Right lung (tissue), 5 donors: ENCODE data around the gene TRIM41. TPM values are rescaled to one million over a fixed set of nuclear protein-coding genes. Genes with fewer than 3 reads are reported as not detected.
"Not testable (repeated sequence)": the region's sequence is repeated elsewhere in the genome, so short reads cannot be mapped to it uniquely, and the experiment has no call there.

Source experiments
- DNase-seq, 2 donors: peaks; one replicate each; pipeline ENCODE4 v3.0.0-alpha.2; 2013
- polyA plus RNA-seq, 5 donors: library from polyadenylated mRNA; unstranded; fragments of 120-200 nt; gene quantifications; one replicate each; pipeline versions ENCODE4 v1.2.1 to v1.2.3, GENCODE V29; 2013; ENCODE audit warnings: inconsistent platforms in 1 of 5, low replicate concordance in 1 of 5; ENCODE audit not compliant: insufficient read length in 5 of 5, insufficient read depth in 1 of 5

TRIM41 gene
- polyA plus RNA-seq, 5 donors: 22.2 to 29.1 (median 28.1) TPM

DNA sequence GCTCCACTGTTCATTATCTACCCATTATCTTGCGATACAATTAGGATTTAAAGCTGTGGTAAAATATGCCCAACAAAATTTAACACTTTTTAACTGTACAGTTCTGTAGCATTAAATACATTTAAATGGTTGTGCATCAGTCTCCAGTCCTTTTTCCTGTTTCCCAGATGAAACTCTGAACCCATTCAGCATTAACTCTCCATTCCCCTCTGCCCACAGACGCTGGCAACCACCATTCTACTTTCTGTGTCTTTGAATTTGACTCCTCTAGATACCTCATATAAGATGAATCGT, 15.2 kb upstream of the TRIM41 start:
- no peak for DNase-seq

DNA sequence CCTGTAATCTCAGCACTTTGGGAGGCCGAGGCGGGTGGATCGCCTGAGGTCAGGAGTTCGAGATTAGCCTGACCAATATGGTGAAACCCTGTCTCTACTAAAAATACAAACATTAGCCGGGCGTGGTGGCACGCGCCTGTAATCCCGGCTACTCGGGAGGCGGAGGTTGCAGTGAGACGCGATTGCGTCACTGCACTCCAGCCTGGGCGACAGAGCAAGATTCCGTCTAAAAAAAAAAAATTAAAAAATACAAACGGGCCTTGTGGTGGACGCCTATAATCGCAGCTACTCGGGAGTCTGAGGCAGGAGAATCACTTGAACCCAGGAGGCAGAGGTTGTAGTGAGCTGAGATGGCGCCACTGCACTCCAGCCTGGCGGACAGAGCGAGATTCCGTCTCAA, 14.1 kb upstream of the TRIM41 start:
- DNase-seq: not testable (repeated sequence)

DNA sequence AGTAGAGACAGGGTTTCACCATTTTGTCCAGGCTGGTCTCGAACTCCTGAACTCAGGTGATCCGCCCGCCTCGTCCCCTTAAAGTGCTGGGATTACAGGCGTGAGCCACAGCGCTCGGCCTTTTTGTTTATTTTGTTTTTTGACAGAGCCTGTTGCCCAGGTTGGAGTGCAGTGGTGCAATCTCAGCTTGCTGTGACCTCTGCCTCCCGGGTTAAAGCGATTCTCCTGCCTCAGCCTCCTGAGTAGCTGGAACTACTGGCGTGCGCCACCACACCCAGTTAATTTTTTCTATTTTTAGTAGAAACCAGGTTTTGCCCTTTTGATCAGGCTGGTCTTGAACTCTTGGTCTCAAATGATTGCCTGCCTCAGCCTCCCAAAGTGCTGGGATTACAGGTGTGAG, 12.9 kb upstream of the TRIM41 start:
- DNase-seq: not testable (repeated sequence)

DNA sequence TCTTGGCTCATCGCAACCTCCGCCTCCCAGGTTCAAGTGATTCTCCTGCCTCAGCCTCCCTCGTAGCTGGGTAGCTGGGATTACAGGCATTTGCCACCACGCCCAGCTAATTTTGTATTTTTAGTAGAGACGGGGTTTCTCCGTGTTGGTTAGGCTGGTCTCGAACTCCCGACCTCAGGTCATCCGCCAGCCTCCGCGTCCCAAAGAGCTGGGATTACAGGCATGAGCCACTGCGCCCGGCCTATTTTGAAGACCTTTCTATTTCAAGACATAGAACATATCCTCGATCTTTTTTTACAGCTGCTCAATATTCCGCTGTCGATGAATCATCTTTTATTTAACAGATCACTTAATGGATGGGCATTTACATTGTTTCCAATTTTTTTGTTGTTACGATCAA, 12.4 kb upstream of the TRIM41 start:
- not testable (repeated sequence) for DNase-seq

DNA sequence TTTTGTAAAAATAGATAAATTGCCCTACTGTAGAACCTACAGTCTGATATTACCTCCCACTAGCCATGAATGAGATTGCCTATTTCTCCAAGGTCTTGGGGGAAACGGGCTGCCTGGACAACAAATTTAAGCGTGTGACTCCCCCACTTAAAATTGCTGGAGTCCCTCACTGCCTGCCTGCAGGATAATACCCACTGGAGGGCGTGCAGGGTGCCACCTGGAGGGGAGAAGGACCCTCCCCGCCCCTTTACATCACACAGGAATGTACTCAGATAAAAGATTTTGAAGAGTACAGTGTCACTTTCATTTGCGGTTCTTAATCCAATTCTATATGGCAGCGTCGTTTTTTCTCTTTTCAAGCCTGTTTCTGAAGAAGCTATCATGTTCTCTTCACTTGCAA, 11.9 kb upstream of the TRIM41 start:
- DNase-seq: no peak

DNA sequence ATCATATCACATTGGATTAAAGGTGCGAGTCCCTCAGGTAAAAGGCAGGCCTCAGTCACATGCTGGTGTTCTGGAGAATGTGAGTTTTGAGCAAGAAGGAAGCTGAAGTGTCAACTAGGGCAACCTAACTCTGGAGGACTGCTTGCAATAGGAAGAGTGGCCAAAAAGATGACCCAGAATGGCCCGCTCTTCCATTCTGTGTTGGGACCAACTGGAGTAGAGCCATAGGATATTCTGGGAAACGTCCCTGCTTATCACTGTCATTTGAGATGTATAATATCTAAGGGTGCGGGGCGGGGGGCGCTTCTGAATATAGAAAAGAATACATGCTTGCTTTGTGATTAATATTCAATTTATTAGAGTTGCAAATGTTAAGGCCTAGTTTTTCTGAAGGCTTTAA, 11.0 kb upstream of the TRIM41 start:
- no peak for DNase-seq

DNA sequence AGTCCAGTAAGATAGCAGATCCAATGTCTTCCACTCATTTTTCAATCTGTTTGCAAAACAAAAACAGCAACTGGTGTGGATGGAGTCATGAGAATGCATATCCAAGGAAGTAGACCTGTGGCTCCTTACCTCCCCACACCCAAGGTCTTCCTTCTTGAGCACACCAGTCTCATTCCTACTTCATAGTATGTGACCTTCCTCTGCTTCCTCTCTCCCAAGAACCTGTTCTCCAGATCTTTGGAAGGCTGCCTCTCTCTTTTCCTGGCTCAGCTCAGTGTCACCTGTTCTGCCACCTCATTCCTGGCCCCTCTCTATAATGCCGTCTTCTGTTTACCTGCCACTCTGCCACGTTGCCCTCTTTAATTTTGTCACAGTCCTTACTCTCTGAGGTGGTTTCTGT, 10.1 kb upstream of the TRIM41 start:
- no peak for DNase-seq

DNA sequence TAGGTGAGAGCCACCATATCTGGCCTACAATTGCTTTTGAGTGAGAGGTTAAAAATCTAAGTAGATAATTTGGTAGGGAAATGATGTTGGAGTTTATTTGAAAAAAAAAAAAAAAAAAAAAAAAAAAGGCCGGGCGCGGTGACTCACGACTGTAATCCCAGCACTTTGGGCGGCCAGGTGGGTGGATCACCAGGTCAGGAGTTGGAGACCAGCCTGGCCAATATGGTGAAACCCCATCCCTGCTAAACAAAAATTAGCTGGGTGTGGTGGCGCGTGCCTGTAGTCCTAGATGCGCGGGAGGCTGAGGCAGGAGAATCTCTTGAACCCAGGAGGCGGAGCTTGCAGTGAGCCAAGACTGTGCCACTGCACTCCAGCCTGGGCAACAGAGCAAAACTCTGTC, 8.8 kb upstream of the TRIM41 start:
- DNase-seq: not testable (repeated sequence)

DNA sequence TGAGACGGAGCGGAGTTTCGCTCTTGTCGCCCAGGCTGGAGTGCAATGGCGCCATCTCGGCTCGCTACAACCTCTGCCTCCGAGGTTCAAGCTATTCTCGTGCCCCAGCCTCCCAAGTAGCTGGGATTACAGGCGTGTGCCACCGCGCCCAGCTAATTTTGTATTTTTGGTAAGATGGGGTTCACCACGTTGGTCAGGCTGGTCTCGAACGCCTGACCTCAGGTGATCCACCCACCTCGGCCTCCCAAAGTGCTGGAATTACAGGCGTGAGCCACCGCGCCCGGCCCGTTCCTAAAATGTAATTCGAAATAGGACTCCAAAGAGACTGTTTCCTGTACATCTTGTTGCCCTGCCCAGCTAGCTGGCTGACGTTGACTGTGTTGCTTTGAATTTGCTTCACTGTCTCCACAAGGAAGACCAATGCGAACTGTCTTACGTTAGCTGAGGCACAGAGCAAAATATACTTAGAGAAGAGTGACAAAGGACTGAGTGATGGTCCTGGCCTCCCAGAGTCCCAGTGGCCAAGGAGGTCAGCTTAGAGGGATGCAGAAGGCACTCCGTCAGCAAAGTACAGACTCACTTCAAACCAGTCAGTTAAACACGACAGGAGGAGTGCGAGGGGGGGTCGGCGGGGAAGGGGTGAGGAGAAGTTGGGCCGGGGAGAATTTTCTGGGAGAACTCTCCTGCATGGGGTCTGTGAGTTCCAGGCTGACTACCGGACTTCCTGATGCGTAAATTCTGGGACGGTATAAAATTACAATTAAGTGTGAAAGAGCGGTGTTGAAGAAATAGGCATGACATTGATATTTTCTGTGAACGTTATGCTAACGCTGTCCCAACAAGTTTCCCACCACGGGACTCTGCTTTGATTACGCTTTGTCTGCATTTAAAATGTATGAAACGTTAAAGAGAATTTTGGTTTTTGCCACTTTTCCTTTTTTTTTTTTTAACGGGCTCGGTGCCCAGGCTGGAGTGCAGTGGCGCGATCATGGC, 6.8 kb upstream of the TRIM41 start:
- DNase-seq: no peak

DNA sequence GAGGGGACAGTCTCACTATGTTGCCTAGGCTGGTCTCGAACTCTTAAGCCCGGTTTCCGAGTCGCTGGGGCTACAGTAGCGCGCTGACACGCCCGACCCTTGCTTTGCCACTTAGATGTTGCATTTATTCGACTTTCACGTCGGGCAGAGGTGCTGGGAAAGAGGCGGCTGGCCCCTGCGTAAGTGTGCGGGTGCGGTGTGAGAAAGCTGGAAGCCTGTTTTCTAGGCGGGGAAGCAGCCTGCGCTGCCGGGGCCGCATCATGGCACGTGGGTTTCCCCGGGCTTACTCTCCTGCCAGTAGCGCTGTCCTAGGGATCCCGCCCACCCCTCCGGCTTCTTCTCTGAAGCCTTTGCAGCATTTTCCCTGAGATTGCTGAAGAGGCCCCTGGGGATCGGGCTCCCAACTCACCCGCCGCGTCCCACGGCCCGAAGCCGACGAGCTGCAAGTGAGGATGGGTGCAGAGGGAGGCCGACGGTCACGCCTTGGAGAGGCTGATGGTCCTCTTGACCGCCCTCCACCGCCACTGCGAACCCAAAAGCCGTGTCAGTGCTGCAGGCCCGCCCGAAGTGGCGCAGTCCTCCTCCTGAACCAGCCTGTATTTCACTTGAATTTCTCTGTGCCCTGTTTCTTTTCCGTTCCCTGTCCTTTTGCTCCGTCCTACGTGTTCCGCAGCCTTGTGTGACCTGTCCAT, 5.8 kb upstream of the TRIM41 start:
- no peak for DNase-seq

DNA sequence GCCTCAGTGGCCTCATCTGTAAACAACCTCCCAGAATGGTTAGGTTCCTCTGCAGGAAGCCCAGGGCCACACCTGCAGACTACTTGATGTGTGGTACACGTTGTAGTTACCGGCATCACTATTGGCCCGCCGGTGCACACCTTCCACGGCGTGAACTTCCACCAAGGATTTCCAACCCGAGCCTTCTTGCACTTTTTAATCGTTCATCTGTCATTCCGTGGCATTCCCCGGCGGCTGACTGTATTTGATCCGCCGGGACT, 5.3 kb upstream of the TRIM41 start:
- no peak for DNase-seq

DNA sequence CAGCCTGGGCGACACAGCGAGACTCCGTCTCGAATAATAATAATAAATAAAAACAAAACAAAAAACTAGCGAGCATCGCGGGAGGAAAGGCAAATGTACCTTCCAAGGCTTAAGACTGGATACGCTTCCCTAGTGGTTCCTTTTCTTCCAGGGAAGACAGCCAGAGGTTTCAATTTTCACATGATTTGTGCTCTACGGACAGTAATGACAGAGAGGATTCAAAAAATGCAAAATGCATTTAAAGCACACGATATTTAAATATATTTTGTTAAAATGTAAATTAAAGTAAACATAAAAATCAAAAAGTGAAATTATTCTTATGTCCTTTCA, 4.3 kb upstream of the TRIM41 start:
- DNase-seq: no peak

DNA sequence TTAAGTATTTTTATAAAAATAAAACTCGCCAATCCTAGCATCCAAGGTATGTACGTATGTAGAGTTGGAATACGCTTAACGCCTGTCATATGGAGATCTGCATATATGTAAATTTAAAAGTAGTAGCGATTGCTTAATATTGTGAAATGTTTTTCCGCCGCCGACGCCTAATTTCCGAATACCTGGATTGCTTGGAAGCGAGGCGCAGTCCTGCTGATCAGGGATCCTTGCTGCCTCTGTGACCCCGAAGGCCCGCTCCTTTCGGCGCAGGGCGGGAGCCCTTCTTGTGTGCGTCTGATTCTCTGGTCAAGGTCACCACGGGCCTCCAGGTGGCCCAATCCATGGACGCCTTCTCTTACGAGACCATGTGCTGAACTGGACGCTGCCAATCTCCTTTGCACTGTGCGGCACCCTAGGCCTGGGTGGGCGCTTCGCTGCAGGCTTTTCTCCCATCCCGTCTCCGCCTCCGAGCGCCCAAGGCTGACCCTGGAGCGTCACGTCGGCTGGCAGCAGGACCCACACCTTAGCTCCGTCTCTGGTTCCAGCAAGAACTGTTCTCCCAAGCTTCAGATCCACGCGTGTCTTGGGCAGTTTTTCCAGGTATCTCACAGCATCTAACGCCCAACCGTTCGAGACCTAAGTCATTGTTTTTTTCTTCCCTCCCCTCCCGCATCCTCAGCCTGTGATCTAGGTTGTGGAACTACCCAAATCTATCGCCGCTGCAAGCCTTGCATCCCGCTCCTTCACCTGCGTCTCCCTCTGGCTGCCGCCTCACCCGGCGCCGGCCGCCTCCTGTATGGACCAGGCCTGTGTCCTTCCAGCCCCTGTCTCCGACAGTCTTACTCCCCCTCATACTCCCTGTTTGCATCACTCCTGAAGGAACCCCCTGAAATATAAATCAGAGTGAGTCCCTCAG, 3.6 kb upstream of the TRIM41 start:
- DNase-seq: no peak

DNA sequence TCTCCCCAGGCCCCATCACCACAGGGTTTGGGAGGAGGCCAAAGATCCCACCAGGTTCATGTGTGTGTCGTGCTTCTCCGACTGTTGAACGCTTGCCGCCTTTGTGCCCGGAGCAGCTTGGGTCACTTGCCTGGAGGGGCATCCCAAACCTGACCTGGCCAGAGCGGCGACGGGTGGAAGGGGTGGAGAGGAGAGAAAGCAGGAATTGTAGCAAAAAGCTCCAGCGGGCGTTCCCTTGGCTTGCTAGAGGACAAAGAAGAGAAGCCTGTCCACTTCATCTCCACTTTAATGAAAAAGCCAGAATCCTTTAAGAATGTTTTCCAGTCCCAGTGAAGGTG, 2.9 kb upstream of the TRIM41 start:
- DNase-seq: no peak

DNA sequence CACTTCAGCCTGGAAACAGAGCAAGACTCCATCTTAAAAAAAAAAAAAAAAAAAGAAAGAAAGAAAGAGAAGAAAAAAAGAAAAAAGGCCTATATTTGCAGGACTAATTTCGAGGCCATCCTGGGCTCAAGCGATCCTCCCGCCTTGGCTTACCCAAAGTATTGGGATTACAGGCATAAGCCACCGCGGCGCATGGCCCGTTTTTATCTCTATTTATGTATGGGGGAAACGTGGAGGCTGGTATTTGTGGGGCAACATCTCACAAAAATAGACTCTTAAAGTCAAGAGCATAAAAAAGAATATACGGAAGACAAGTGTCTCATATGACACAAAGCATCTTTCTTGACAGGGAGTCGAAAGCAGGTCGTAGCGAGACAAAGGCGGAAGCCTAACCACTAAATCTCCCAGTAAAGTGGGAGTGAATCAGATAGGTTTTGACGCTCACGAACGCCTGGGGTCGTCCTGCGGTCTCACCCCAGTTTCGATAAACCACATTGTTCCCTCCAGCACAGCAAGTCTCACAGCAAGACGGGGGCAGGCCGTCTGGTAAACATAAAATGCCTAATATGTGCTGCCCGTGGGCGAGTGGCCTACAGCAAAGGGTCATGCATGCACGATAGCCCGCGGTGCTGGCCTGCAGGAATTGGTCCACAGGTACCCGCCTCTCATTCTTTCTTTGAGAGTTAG, 1.8 kb upstream of the TRIM41 start:
- DNase-seq: no peak

DNA sequence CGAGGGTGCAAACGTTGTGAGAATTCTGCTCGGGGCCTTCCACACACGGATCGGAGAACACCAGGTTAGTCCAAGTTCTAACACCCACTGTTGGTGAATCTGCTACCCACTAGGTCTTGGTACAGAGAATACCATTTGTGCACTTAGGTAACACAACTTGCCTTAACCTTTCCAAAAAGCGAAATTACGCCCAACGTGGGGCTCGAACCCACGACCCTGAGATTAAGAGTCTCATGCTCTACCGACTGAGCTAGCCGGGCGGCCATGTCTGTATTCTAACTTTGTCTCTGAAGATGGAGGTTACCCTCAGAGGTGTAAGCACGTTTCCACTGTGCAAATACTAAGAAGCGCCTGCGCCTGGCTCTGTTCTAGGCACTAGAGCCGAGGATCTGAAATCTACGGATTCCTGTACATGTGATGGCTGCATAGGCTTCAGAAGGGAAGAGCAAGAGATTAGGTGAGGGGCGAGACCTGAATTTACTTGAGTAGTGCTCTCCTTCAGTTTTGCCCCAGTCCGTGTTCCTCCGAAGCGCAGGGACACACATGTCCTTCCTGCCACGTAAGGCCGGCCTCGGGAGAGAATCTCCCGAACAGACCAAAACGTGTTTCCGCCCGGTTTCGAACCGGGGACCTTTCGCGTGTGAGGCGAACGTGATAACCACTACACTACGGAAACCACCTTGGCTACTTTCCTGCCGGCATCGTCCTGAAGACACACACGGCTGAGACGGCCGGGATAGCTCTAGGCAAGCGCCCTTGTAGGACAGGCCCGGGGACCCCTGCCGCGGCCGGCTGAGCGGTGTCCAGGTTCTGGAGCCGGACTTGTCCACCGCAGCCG, 1.1 kb upstream of the TRIM41 start:
- peak; percentile 89 to 94 for DNase-seq

DNA sequence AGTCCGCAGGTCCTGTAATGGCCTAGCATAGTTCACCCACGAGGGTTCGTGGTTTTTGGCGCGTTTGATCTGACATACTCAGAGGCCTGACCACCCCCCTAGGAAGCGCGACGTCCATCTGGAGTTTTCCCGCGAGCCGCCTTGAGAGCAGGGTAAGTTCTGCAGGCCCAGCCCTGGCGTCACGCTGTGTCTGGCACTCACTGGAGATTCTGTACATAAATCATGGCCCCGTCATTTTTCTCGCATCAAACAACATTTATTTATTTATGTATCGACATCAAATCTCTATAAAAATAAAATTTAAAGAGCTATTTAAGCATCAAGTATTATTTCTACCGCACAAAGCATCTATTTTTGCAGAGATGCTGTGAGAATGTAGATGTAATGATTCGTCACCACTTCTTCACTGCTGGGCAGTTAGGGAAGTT, 437 bp upstream of the TRIM41 start:
- DNase-seq: no peak

DNA sequence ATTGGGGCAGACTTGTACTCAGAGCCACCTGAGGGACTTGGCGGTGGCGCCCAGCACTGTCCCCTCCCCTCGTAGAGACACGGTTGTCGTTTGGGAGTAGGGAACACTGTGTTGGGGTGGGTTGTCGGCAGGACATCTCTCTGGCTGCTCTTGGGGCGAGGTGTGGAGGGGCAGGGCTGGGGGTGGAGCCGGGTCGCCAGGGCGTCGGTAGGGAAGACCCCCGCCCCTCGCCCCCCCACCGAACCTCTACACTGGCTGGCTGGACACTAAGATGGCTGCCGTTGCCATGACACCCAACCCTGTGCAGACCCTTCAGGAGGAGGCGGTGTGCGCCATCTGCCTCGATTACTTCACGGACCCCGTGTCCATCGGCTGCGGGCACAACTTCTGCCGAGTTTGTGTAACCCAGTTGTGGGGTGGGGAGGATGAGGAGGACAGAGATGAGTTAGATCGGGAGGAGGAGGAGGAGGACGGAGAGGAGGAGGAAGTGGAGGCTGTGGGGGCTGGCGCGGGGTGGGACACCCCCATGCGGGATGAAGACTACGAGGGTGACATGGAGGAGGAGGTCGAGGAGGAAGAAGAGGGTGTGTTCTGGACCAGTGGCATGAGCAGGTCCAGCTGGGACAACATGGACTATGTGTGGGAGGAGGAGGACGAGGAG, 778 bp downstream of the TRIM41 start:
- no peak for DNase-seq

DNA sequence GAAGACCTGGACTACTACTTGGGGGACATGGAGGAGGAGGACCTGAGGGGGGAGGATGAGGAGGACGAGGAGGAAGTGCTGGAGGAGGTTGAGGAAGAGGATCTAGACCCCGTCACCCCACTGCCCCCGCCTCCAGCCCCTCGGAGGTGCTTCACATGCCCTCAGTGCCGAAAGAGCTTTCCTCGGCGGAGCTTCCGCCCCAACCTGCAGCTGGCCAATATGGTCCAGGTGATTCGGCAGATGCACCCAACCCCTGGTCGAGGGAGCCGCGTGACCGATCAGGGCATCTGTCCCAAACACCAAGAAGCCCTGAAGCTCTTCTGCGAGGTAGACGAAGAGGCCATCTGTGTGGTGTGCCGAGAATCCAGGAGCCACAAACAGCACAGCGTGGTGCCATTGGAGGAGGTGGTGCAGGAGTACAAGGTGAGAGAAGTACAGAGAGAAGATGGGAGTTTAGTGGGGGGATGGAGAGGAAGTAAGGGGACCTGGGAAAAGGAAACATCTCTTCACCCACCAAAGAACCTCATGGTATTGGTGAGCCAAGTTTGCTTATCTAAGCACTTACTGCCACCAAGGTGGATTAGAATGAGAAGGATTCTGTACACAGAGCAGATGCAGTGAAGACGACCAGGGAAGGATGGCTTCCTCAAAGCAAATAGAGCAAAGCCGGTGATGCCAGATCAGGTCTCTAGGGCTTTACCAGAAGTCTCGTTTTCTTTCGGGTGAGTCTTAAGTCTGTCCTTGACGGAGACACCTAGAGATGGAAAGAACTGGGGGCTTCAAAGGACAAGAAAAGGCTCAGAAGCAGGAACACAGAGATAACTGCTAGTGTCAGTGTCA, 1.5 kb downstream of the TRIM41 start:
- DNase-seq: no peak

DNA sequence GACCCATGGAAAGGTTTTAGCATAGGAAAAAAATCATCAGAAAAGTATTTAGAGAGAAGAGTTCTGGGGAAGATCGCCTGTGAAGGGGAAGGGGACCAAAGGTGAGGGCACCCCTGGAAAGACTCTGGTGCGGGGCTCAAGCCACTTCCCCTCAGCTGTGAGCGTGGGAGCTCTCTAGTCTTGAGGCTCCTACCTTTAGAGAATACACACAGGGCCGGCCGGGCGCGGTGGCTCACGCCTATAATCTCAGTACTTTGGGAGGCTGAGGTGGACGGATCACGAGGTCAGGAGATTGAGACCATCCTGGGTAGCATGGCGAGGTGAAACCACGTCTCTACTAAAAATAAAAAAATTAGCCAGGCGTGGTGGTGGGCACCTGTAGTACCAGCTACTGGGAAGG, 6.9 kb downstream of the TRIM41 start:
- DNase-seq: no peak
